GM12865 (cell line): Measurements from ENCODE around the gene B4GAT1.

Experiments used
- DNase-seq: peaks from one replicate; pipeline ENCODE4 v3.0.0; 2010; ENCODE audit warnings: low read depth
- H3K4me3 ChIP-seq: 2 replicates; pipeline ENCODE4 v1.5.1; 2011; ENCODE audit warnings: mild to moderate bottlenecking, low read depth, low read length, control low read depth
- CTCF ChIP-seq: IDR thresholded peaks from 2 replicates; pipeline ENCODE4 v1.5.1; 2011; ENCODE audit warnings: low read length, control low read depth, low read depth, inconsistent platforms; ENCODE audit not compliant: insufficient read depth; ENCODE audit errors: missing control alignments

The B4GAT1 gene

DNA sequence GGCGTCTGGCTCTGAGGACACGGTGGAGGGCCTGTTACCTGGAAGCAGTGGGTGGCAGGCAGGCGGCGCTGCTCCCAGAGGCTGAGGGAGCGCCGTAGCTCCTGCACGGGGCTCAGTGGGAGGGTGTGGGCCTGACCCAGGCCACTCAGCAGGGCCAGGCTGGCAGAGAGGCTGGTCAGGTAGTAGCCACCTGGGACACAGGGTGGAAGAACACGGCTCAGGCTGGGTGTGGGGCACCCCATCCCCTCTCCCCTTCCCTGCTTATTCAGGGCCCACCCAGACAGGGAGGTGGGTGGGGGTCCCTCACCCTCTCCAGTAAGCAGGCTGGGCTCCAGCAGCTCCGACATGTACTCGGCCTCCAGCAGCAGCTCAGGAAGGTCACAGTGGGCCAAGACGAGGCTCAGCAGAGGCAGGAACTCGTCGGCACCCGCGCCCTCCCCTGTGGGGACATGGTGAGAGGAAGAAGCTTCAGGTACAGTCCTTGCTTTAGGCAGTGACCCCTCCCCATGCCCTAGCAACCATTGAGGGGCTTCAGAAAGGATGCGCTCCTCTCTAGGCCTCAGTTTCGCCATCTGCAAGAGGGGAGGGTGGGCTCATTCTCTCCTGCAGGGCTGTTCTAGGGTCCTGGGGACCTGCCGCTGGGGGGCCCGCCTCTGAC, 14.1 kb downstream of the B4GAT1 start:
- no peak overlapping the region for H3K4me3 ChIP-seq
- no peak for DNase-seq
- no peak for TF ChIP-seq CTCF

DNA sequence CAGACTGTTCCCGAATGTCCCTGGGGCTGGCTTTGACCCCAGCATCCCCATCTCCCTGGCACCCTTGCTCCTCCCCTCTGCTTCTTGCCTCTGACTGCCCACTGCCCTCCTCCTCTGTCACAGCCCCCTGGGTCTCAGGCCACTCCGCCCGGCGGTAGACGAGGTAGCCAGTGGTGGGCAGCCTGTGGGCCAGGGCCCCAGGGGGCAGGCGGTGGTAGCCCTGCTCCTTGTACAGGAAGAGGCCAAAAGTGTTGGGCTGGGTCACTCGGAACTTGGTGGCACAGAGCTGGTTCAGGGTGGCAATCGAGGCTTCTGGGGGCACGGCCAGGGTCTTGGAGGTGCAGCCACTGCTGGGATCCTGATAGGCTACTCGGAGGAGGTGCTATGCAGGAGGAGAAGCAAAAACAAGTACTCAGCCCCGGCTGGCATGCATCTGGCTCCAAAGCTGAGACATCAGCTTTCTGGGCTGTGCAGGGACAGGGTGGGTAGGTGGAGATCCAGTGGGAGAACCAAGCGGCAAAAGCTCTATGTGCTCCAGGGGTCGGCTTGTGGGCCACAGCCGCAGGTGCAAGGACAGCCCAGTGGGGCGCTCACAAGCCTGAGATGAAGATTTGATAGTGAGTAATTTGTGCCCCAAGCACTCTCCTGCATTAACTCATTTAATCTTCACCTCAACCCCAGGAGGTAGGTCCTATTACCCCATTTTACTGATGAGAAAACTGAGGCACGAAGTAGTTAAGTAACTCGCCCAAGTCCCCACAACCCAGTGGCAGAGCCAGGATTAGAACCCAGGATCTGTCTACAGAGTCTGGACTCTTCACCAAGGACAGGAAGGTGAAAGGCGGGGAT, 14.8 kb downstream of the B4GAT1 start:
- no peak overlapping the region for H3K4me3 ChIP-seq
- no peak for TF ChIP-seq CTCF
- no peak for DNase-seq

DNA sequence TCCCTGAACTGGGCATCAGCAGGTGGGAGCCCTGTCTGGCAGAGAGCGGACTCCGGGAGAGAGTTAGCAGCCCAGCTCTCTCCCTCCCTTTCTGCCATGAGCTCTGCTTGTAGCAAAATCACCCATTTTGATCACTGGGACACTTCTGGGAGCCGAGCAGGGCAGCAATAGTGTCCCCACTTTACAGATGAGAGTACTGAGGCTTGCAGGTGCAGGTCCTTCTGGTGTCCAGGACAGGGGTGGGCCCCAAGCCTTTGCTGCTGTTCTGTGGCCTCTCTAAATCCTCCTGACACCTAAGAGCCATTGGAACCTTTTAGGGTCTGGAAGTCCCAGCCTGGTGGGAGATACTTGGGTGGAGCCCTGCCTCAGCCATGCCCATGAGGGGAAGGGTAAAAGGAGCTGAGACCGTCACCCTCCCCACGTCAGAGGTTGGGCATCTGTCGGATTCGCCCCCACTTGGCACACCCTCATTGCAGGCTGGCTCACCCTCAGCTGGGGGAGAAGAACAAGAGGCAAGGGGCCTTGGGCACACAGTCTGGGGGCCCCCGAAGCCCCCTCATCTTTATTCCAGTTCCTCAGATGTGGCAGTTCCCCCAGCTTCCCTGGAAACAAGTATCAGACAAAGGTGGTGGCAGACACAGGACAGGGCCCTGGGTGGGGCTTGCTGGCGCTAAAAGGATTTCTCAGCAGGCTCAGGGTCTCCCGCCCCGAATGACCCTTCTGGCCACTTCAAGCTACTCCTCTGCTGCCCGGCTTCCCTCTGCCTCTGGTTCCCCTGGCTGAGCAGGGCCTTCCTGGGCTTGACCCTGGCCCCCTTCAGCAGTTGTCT, 15.7 kb downstream of the B4GAT1 start:
- no peak for DNase-seq
- TF ChIP-seq CTCF: no peak
- H3K4me3 ChIP-seq: no peak overlapping the region

- no peak for TF ChIP-seq CTCF
- no peak for DNase-seq
- H3K4me3 ChIP-seq: no peak overlapping the region
Observed at GRCh38 chr11:66330931-66331330, 16.5 kb downstream of the B4GAT1 start.

DNA sequence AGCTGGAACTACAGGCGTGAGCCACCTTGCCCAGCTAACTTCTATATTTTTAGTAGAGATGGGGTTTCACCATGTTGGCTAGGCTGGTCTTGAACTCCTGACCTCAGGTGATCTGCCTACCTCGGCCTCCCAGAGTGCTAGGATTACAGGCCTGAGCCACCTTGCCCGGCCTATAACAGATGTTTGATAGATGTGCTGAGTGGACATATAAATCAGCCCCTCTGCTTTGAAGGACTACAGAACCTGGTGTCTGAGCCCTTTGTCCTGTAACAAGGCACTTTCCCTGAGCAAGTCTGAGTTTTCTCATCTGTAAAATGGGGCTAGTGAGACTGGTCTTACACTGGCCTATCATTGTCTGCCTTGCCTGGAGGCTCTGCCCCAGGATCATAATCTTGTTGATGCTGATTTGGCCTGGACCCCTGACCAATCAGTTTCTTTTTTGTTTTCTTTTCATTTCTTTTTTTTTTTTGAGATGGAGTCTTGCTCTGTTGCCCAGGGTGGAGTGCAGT, 18.2 kb downstream of the B4GAT1 start:
- H3K4me3 ChIP-seq: no peak overlapping the region
- DNase-seq: no peak
- no peak for TF ChIP-seq CTCF

GRCh38 chr11:66328302-66329144, 18.9 kb downstream of the B4GAT1 start:
- peak; percentile 85 for DNase-seq
- no peak overlapping the region for H3K4me3 ChIP-seq
- peak; percentile 91 for TF ChIP-seq CTCF
